ENCODE data around the gene LCA5. TPM values are rescaled to one million over a fixed set of nuclear protein-coding genes. Genes with fewer than 3 reads are reported as not detected.

Gene LCA5
- polyA plus RNA-seq (2012; ENCODE audit: insufficient read length, low read depth) = 0.28 TPM

- TF ChIP-seq REST (IDR thresholded peaks at IDR 0.05; ENCODE audit: insufficient read depth in 1 of 2, low read depth in 2 of 2, low read length in 2 of 2) (no peak), TAF1 (IDR thresholded peaks at IDR 0.05; ENCODE audit: borderline replicate concordance, insufficient read depth, low read length) (peak; percentile 51; the same call in 1 of the 2 replicates), POLR2AphosphoS5 (IDR thresholded peaks at IDR 0.05; ENCODE audit: low read depth, low read length) (peak; percentile 37; the same call in 1 of the 2 replicates), SIN3A (IDR thresholded peaks at IDR 0.05; ENCODE audit: borderline replicate concordance, insufficient read depth, low read length) (no peak), FOXP2 (optimal IDR thresholded peaks at IDR 0.05; ENCODE audit: borderline replicate concordance, extremely low read depth, extremely low read length, insufficient read depth) (no peak)
Measured at GRCh38 chr6:79536954-79537747, at the start of gene LCA5. LCA5 (minus strand) TSS chr6:79537430; CDS start chr6:79518894, 18,536 bp downstream.

GRCh38 chr6:79586548-79586947 is 49.3 kb upstream of the LCA5 start:
- no peak for TF ChIP-seq TAF1 (IDR thresholded peaks at IDR 0.05; ENCODE audit: borderline replicate concordance, insufficient read depth, low read length)
- TF ChIP-seq REST (IDR thresholded peaks at IDR 0.05; ENCODE audit: insufficient read depth in 1 of 2, low read depth in 2 of 2, low read length in 2 of 2) = no peak
- TF ChIP-seq SIN3A (IDR thresholded peaks at IDR 0.05; ENCODE audit: borderline replicate concordance, insufficient read depth, low read length) = no peak
- TF ChIP-seq POLR2AphosphoS5 (IDR thresholded peaks at IDR 0.05; ENCODE audit: low read depth, low read length) = no peak
- no peak for TF ChIP-seq FOXP2 (optimal IDR thresholded peaks at IDR 0.05; ENCODE audit: borderline replicate concordance, extremely low read depth, extremely low read length, insufficient read depth)

GRCh38 chr6:79584332-79584731 is 47.1 kb upstream of the LCA5 start:
- no peak for TF ChIP-seq FOXP2 (optimal IDR thresholded peaks at IDR 0.05; ENCODE audit: borderline replicate concordance, extremely low read depth, extremely low read length, insufficient read depth)
- no peak for TF ChIP-seq SIN3A (IDR thresholded peaks at IDR 0.05; ENCODE audit: borderline replicate concordance, insufficient read depth, low read length)
- no peak for TF ChIP-seq REST (IDR thresholded peaks at IDR 0.05; ENCODE audit: insufficient read depth in 1 of 2, low read depth in 2 of 2, low read length in 2 of 2)
- TF ChIP-seq POLR2AphosphoS5 (IDR thresholded peaks at IDR 0.05; ENCODE audit: low read depth, low read length) = no peak
- no peak for TF ChIP-seq TAF1 (IDR thresholded peaks at IDR 0.05; ENCODE audit: borderline replicate concordance, insufficient read depth, low read length)

GRCh38 chr6:79574630-79575225 is 37.5 kb upstream of the LCA5 start:
- TF ChIP-seq FOXP2 (optimal IDR thresholded peaks at IDR 0.05; ENCODE audit: borderline replicate concordance, extremely low read depth, extremely low read length, insufficient read depth) (no peak), REST (IDR thresholded peaks at IDR 0.05; ENCODE audit: insufficient read depth in 1 of 2, low read depth in 2 of 2, low read length in 2 of 2) (no peak), TAF1 (IDR thresholded peaks at IDR 0.05; ENCODE audit: borderline replicate concordance, insufficient read depth, low read length) (no peak), SIN3A (IDR thresholded peaks at IDR 0.05; ENCODE audit: borderline replicate concordance, insufficient read depth, low read length) (no peak), POLR2AphosphoS5 (IDR thresholded peaks at IDR 0.05; ENCODE audit: low read depth, low read length) (no peak)
